Measurements from ENCODE around the gene JADE2.

The JADE2 gene

DNA sequence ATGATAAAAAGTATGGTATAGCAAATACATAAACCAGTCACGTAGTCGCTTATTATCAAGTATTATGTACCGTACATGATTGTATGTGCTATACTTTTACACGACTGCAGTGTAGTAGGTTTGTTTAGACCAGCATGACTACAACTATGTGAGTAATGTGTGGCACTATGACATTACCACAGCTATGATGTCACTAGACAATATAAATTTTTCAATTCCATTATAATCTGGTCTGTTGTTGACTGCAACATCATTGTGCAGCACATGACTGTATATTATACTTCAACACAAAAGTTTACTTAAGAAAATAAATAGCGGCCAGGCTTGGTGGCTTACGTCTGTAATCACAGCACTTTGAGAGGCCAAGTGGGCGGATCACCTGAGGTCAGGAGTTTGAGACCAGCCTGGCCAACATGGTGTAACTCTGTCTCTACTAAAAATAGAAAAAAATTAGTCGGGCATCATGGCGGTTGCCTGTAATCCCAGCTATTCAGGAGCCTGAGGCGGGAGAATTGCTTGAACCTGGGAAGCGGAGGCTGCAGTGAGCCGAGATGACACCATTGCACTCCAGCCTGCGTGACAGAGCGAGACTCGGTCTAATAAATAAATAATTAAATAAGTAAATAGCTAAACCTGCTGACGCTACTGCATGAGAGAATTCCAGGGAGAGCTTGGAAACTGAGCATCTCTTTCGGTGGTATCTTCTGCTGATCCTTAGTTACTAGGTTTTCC, 24.6 kb upstream of the JADE2 start:
- TF ChIP-seq, protein P1, sequence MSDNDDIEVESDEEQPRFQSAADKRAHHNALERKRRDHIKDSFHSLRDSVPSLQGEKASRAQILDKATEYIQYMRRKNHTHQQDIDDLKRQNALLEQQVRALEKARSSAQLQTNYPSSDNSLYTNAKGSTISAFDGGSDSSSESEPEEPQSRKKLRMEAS (IDR thresholded peaks at IDR 0.05; ENCODE audit: low read depth, low read length), result no peak
- TF ChIP-seq MYC (IDR thresholded peaks at IDR 0.05; ENCODE audit: low read depth, low read length) (no peak), POLR2A (IDR thresholded peaks at IDR 0.05; ENCODE audit: extremely low read depth, insufficient read length) (no peak)
- TF ChIP-seq, protein P2, sequence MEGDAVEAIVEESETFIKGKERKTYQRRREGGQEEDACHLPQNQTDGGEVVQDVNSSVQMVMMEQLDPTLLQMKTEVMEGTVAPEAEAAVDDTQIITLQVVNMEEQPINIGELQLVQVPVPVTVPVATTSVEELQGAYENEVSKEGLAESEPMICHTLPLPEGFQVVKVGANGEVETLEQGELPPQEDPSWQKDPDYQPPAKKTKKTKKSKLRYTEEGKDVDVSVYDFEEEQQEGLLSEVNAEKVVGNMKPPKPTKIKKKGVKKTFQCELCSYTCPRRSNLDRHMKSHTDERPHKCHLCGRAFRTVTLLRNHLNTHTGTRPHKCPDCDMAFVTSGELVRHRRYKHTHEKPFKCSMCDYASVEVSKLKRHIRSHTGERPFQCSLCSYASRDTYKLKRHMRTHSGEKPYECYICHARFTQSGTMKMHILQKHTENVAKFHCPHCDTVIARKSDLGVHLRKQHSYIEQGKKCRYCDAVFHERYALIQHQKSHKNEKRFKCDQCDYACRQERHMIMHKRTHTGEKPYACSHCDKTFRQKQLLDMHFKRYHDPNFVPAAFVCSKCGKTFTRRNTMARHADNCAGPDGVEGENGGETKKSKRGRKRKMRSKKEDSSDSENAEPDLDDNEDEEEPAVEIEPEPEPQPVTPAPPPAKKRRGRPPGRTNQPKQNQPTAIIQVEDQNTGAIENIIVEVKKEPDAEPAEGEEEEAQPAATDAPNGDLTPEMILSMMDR (IDR thresholded peaks at IDR 0.05; ENCODE audit: low read depth, low read length), result no peak
- no peak for DNase-seq (ENCODE audit: low read depth)
- H3K4me3 ChIP-seq (ENCODE audit: low read depth, low read length), result no peak overlapping the region

DNA sequence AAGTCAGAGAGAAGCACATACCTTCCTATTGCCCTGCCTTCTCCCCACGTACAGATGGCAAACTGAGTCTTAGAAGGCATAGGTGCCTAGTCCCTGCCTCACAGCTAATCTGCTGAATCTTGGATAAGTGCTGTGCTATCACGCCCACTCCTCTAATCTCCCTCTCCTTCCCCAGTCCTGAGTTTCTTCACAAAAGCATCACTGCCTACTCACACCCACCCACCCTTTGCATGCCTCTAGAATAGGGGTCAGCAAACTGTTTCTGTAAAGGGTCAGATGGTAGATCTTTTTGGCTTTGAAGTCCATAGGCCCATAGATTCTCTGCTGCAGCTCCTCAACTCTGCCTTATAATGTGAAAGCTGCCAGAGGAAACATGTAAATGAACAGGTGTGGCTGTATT, 23.2 kb upstream of the JADE2 start:
- no peak overlapping the region for H3K4me3 ChIP-seq (ENCODE audit: low read depth, low read length)
- TF ChIP-seq MYC (IDR thresholded peaks at IDR 0.05; ENCODE audit: low read depth, low read length), result no peak
- no peak for TF ChIP-seq POLR2A (IDR thresholded peaks at IDR 0.05; ENCODE audit: extremely low read depth, insufficient read length)
- TF ChIP-seq, protein P1 (IDR thresholded peaks at IDR 0.05; ENCODE audit: low read depth, low read length), result no peak
- TF ChIP-seq, protein P2 (IDR thresholded peaks at IDR 0.05; ENCODE audit: low read depth, low read length), result no peak
- DNase-seq (ENCODE audit: low read depth), result no peak

DNA sequence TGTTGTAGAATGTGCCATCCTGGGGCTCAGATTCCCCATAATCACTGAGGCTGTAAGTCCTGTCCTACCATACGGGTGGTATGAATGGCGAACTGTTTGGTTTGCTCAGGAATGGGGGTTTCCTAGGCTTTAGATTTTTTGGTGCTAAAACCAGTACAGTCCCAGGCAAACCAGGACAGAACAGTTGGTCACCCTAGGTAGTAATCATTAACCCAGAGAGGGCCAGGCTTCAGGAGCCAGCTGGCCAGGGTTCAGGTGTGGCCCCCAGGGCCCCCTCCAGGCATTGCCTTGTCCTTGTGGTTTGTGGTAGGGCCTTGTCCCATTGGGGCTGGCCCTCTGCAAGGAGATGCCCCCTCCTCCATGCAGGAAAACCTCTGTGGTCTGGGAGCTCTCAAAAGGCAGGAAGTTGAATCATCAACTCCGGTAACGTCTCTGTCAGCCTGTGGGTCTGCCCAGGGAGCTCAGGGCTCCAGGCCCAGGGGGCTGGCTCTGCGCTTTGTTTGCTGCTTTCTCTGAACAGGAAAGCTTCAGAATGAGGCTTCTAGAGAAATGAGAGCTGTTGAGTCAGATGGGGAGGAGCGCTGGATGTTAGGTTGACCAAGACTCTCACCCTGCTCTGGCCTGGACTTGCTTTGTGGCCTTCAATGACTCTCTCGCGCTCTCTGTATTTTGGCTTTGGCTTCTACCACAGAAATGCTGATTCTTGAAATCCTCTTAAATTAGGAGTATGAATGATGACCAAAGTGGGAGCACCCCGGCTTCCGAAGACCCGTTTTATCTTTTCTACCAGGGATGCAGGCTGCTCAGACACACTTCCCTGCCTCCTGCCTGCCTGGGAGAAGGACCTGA, 22.2 kb upstream of the JADE2 start:
- TF ChIP-seq, protein P1 (IDR thresholded peaks at IDR 0.05; ENCODE audit: low read depth, low read length), result peak; percentile 52; the same call in 1 of the 2 replicates
- TF ChIP-seq, protein P2 (IDR thresholded peaks at IDR 0.05; ENCODE audit: low read depth, low read length), result no peak
- TF ChIP-seq MYC (IDR thresholded peaks at IDR 0.05; ENCODE audit: low read depth, low read length), result peak; percentile 64; the same call in 1 of the 2 replicates
- DNase-seq (ENCODE audit: low read depth), result peak; percentile 98
- H3K4me3 ChIP-seq (ENCODE audit: low read depth, low read length), result no peak overlapping the region

DNA sequence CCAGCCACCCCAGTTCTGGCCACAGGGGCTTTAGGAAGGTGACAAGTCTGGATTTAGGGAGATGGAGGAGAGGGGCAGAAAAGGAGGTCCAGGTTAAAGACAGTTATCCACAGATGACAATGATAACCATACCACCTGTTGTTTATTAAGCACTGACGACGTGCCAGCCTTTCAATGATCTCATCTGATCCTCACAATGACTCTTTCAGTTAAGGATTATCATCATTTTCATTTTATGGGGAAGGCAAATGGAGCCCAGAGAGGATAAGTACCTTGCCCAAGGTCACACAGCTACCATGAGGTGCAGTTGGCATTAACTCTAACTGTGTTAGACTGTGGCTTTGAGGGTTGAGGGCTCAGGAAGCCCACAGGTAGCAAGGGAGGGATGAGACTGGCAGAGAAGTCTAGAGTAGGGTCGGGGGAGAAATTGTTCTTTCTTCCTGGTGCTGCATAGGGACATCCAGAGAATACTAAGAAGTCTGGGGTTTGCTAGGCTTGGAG, 21.5 kb upstream of the JADE2 start:
- no peak for TF ChIP-seq MYC (IDR thresholded peaks at IDR 0.05; ENCODE audit: low read depth, low read length)
- TF ChIP-seq POLR2A (IDR thresholded peaks at IDR 0.05; ENCODE audit: extremely low read depth, insufficient read length), result no peak
- TF ChIP-seq, protein P2 (IDR thresholded peaks at IDR 0.05; ENCODE audit: low read depth, low read length), result no peak
- TF ChIP-seq, protein P1 (IDR thresholded peaks at IDR 0.05; ENCODE audit: low read depth, low read length), result no peak
- no peak overlapping the region for H3K4me3 ChIP-seq (ENCODE audit: low read depth, low read length)
- no peak for DNase-seq (ENCODE audit: low read depth)

DNA sequence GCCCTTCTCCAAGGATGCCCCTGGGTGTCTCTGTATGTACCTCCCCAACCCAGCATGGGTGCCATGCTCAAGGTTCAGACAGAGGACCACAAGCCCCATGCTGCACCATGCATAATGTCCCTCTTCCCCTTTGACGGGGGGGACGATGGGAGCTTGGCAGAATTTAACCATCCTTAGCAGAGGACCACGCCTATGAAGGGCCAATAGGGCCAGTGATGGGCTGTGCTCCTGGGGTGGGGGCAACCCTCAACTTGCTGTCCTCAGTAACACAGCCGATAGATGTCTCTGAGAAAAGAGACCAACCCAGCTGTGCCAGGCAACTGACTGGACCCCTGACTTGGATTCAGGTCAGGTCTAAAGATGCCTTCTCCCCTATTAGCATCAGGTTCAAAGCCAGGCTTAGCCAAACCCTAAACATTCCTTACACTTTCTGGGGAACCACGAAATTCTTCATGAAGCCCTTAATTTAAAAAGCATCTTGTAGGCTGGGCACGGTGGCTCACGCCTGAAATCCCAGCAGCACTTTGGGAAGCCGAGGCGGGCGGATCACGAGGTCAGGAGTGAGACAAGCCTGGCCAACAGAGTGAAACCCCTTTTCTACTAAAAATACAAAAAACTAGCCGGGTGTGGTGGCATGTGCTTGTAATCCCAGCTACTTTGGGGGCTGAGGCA, 20.7 kb upstream of the JADE2 start:
- no peak overlapping the region for H3K4me3 ChIP-seq (ENCODE audit: low read depth, low read length)
- no peak for DNase-seq (ENCODE audit: low read depth)
- TF ChIP-seq, protein P2 (IDR thresholded peaks at IDR 0.05; ENCODE audit: low read depth, low read length), result no peak
- TF ChIP-seq POLR2A (IDR thresholded peaks at IDR 0.05; ENCODE audit: extremely low read depth, insufficient read length), result no peak
- TF ChIP-seq, protein P1 (IDR thresholded peaks at IDR 0.05; ENCODE audit: low read depth, low read length), result no peak
- no peak for TF ChIP-seq MYC (IDR thresholded peaks at IDR 0.05; ENCODE audit: low read depth, low read length)

All from NB4 (cell line).